ENCODE results near the gene HERC2. TPM values are rescaled to one million over a fixed set of nuclear protein-coding genes. Genes with fewer than 3 reads are reported as not detected.

The HERC2 gene
- total and polyA plus RNA-seq, 2 donors from 2014 or later = 17.9 to 58.4 TPM

DNA sequence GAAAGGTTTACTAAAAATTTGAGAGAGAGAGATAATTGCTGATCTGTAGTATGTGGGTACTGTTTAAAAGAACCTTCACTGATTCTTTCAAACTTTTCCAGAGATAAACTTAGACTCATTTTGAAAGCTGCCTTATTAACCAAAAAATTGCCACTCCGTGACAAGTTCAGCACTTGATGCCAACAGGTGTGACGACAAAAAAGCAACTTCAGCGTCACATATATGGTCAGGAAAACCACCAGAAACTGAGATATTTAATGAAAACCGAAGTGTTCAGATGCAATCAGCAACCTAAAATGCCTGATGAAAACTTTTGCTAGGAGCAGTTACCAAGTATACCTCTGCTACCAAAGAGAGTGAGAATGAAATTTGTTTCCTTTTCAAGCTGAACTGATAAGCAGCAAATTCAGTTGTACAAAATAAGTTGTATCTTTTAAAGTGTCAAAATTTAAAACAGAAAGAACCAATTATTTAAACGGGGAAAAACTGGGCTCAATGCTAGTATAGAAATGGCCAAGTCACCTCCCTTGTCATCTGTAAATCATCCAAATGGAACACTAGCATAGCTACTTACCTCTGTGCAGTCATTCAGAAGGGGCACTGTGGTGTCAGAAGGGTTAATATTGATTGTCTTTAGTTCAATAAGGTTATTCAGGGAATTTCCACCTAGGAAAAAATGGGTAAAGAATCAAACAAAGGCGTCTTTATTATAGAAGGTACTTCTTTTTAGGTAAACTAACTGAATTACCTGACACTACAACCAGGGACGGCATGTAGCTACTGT lies 131.4 kb downstream of the HERC2 start:
- Histone ChIP-seq H3K4me3 (ENCODE audit: low read length in 3 of 3) (no peak overlapping the region), H3K9me3 (ENCODE audit: control insufficient read depth in 2 of 3, insufficient read depth in 1 of 3, low read length in 3 of 3) (no peaks in the 10 kb centered on the region), H3K4me1 (ENCODE audit: control insufficient read depth in 2 of 3, insufficient read depth in 2 of 3, low read depth in 1 of 3, low read length in 3 of 3) (peaks cover 0 to 2% (median 0%) of the 10 kb centered on the region in 3 donors), H3K36me3 (ENCODE audit: control insufficient read depth in 2 of 3, insufficient read depth in 3 of 3, low read length in 3 of 3) (peaks cover 10 to 34% (median 15%) of the 10 kb centered on the region in 3 donors), H3K27me3 (ENCODE audit: control insufficient read depth, insufficient read depth, low read length) (no peaks in the 10 kb centered on the region), H3K9ac (ENCODE audit: low read length in 3 of 3) (no peak overlapping the region), H3K27ac (ENCODE audit: low read depth in 2 of 2, low read length in 2 of 2) (no peak overlapping the region)
- intact Hi-C loops (cut with DNase I) = no loop called here
- FAIRE-seq (no peak), DNase-seq (no peak)
- no peak for TF ChIP-seq CTCF (IDR thresholded peaks at IDR 0.05; ENCODE audit: borderline replicate concordance, extremely low read depth, insufficient read depth)

DNA sequence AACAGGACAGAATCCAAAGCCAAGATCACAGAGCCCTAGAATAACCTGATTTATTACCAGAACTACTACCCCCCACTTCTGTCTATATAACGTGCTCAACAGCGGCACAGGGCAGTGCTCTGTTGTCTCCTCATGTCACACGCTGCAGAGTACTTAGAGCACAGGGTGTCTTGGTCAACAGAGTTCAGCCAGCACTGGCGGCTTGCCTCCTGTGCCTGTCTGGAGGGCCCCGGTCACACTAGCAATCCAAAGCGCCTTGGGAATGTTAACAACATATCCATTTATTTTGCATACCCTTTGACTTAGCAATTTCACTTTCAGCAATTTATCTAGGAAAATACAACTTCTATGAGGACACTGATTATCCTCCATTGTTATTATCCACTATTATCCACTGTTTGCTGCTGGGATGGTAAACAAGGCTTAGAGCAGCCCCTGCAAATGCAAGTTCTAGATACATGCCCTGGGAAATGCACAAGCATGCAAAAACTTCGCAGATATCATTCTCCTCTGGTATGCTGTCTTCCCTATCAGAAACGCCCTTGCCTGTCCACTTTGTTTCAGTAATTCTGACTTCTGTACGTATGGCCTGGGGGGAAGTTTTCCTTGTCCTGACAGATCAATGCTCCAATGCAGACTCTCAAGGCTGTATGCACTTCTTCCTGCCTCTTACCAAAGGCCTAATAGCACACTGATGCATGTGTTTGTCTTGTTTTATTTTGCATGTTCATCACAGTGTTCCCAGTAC lies 136.7 kb downstream of the HERC2 start:
- Histone ChIP-seq H3K9ac (ENCODE audit: low read length in 3 of 3) (no peak overlapping the region), H3K4me3 (ENCODE audit: low read length in 3 of 3) (no peak overlapping the region), H3K27ac (ENCODE audit: low read depth in 2 of 2, low read length in 2 of 2) (no peak overlapping the region), H3K9me3 (ENCODE audit: control insufficient read depth in 2 of 3, insufficient read depth in 1 of 3, low read length in 3 of 3) (no peaks in the 10 kb centered on the region), H3K27me3 (ENCODE audit: control insufficient read depth, insufficient read depth, low read length) (no peaks in the 10 kb centered on the region), H3K36me3 (ENCODE audit: control insufficient read depth in 2 of 3, insufficient read depth in 3 of 3, low read length in 3 of 3) (peaks cover 9 to 29% (median 18%) of the 10 kb centered on the region in 3 donors), H3K4me1 (ENCODE audit: control insufficient read depth in 2 of 3, insufficient read depth in 2 of 3, low read depth in 1 of 3, low read length in 3 of 3) (no peaks in the 10 kb centered on the region)
- intact Hi-C loops (cut with DNase I) = no loop called here
- no peak for TF ChIP-seq CTCF (IDR thresholded peaks at IDR 0.05; ENCODE audit: borderline replicate concordance, extremely low read depth, insufficient read depth)
- no peak for DNase-seq
- FAIRE-seq = no peak

- intact Hi-C loops (cut with DNase I) = no loop called here
- TF ChIP-seq CTCF (IDR thresholded peaks at IDR 0.05; ENCODE audit: borderline replicate concordance, extremely low read depth, insufficient read depth) = no peak
- Histone ChIP-seq H3K4me3 (ENCODE audit: low read length in 3 of 3) (no peak overlapping the region), H3K27me3 (ENCODE audit: control insufficient read depth, insufficient read depth, low read length) (no peaks in the 10 kb centered on the region), H3K27ac (ENCODE audit: low read depth in 2 of 2, low read length in 2 of 2) (no peak overlapping the region), H3K36me3 (ENCODE audit: control insufficient read depth in 2 of 3, insufficient read depth in 3 of 3, low read length in 3 of 3) (peaks cover 8 to 31% (median 20%) of the 10 kb centered on the region in 3 donors), H3K9ac (ENCODE audit: low read length in 3 of 3) (no peak overlapping the region), H3K9me3 (ENCODE audit: control insufficient read depth in 2 of 3, insufficient read depth in 1 of 3, low read length in 3 of 3) (no peaks in the 10 kb centered on the region), H3K4me1 (ENCODE audit: control insufficient read depth in 2 of 3, insufficient read depth in 2 of 3, low read depth in 1 of 3, low read length in 3 of 3) (no peaks in the 10 kb centered on the region)
- DNase-seq (no peak), FAIRE-seq (no peak)
These were observed 137.8 kb downstream of the HERC2 start for GRCh38 chr15:28184166-28184565.

All from kidney (tissue), 14 donors.